GM12878 (cell line): ENCODE measurements around the gene CHCHD3. TPM values are rescaled to one million over a fixed set of nuclear protein-coding genes. Genes with fewer than 3 reads are reported as not detected.

Source experiments
- ATAC-seq: fragments of 200-7000 bp; cut with Tn5 transposase; 3 replicates; pipeline ENCODE4 v1.9.1; 2020; ENCODE audit warnings: mild to moderate bottlenecking, moderate library complexity
- BruUV-seq: library from RNA; stranded (reverse); fragments of 400-500 nt; replicated peaks from 2 replicates; lab custom pipeline; 2021; lab: Mats Ljungman, UMichigan
- CTCF ChIA-PET: fragments of 300-600 bp; sonication (Branson Sonifier 250); formaldehyde crosslinking; extraction: SDS; loops from one replicate; lab custom pipeline; 2021; ENCODE audit warnings: inconsistent platforms; lab: Yijun Ruan, JAX
- POLR2A ChIA-PET: fragments of 350-600 bp; formaldehyde crosslinking; extraction: SDS; loops from one replicate; lab custom pipeline; 2021; ENCODE audit warnings: inconsistent platforms; lab: Charles Lee
- RAD21 ChIA-PET: fragments of 300-600 bp; sonication (Branson Sonifier 250); formaldehyde crosslinking; loops from one replicate; lab custom pipeline; 2023; ENCODE audit warnings: antibody characterized with exemption; ENCODE audit not compliant: unreplicated experiment; lab: Charles Lee
- SMC1A ChIA-PET: fragments of 300-600 bp; sonication (Branson Sonifier 250); formaldehyde crosslinking; loops from one replicate; lab custom pipeline; 2023; ENCODE audit not compliant: unreplicated experiment, uncharacterized antibody; lab: Charles Lee
- DNase-seq: peaks from one replicate; pipeline ENCODE4 v3.0.0-alpha.2; 2011; ENCODE audit warnings: low read depth, low spot score
- FAIRE-seq: peaks from 3 replicates; lab custom pipeline; 2011; peaks lifted over from hg19 to GRCh38; lab: Jason Lieb, UNC
- H2AFZ ChIP-seq: 2 replicates; pipeline ENCODE4 v1.6.0; 2011; ENCODE audit warnings: low read depth, low read length, control low read depth; ENCODE audit not compliant: control insufficient read depth
- H3K27ac ChIP-seq: 2 replicates; pipeline ENCODE4 v1.5.1; 2011; ENCODE audit warnings: control low read depth; ENCODE audit not compliant: control insufficient read depth, insufficient read depth
- H3K27me3 ChIP-seq, 2 experiments: replicated peaks in 1 of 2; 2 replicates each; pipeline versions ENCODE4 v1.6.0 to v1.6.1; 2011; ENCODE audit warnings: low read length in 1 of 2; ENCODE audit not compliant: control insufficient read depth in 2 of 2, insufficient read depth in 2 of 2
- H3K36me3 ChIP-seq, 2 experiments: 2 replicates each; pipeline ENCODE4 v1.5.1; 2011; ENCODE audit warnings: low read length in 1 of 2; ENCODE audit not compliant: control insufficient read depth in 2 of 2, insufficient read depth in 2 of 2
- H3K4me1 ChIP-seq: 2 replicates; pipeline ENCODE4 v1.6.1; 2011; ENCODE audit warnings: mild to moderate bottlenecking, low read length, moderate library complexity, mixed read lengths; ENCODE audit not compliant: control insufficient read depth, insufficient read depth
- H3K4me2 ChIP-seq: 2 replicates; pipeline ENCODE4 v1.6.0; 2011; ENCODE audit warnings: control low read depth; ENCODE audit not compliant: control insufficient read depth, insufficient read depth
- H3K4me3 ChIP-seq: fragments of 200-600 bp; sonication (generic); 2 replicates; pipeline ENCODE4 v1.5.1; 2016
- H3K79me2 ChIP-seq: 2 replicates; pipeline ENCODE4 v1.6.0; 2011; ENCODE audit warnings: low read length; ENCODE audit not compliant: control insufficient read depth, insufficient read depth
- H3K9ac ChIP-seq: 2 replicates; pipeline ENCODE4 v1.8.0; 2011; ENCODE audit warnings: low read length, control low read depth, mixed read lengths; ENCODE audit not compliant: control insufficient read depth, insufficient read depth
- H3K9me3 ChIP-seq: replicated peaks from 3 replicates; pipeline ENCODE4 v1.5.1; 2011; ENCODE audit warnings: mild to moderate bottlenecking, low read length; ENCODE audit not compliant: control insufficient read depth, insufficient read depth
- H4K20me1 ChIP-seq: 2 replicates; pipeline ENCODE4 v1.6.0; 2011; ENCODE audit not compliant: control insufficient read depth, insufficient read depth
- BMI1 ChIP-seq: fragments of 450-650 bp; IDR thresholded peaks from 2 replicates; pipeline ENCODE4 v1.6.1; 2016; ENCODE audit warnings: mild to moderate bottlenecking, moderate library complexity, borderline replicate concordance
- CHD1 ChIP-seq: IDR thresholded peaks from 2 replicates; pipeline ENCODE4 v1.6.1; 2012; ENCODE audit warnings: low read depth, low read length, improper control_type of control experiment
- CHD2 ChIP-seq: IDR thresholded peaks from 2 replicates; pipeline ENCODE4 v1.6.1; 2011; ENCODE audit warnings: low read depth, low read length, improper control_type of control experiment, borderline replicate concordance
- EGR1 ChIP-seq, 2 experiments: IDR thresholded peaks; 1 replicate in 1 of 2; 2 replicates in 1 of 2; pipeline ENCODE4 v1.6.1; 2011 to 2012; ENCODE audit warnings: low read depth in 2 of 2, low read length in 2 of 2, borderline replicate concordance in 1 of 2, mild to moderate bottlenecking in 1 of 2, moderate library complexity in 1 of 2
- MTA3 ChIP-seq: IDR thresholded peaks from 2 replicates; pipeline ENCODE4 v1.6.1; 2012; ENCODE audit warnings: low read length, inconsistent platforms, borderline replicate concordance
- NFYB ChIP-seq: IDR thresholded peaks from 2 replicates; pipeline ENCODE4 v1.6.1; 2011; ENCODE audit warnings: low read depth, mild to moderate bottlenecking, low read length, improper control_type of control experiment, moderate library complexity; ENCODE audit not compliant: insufficient read depth
- ZBTB40 ChIP-seq: fragments of 450-650 bp; IDR thresholded peaks from 2 replicates; pipeline ENCODE4 v1.6.1; 2016; ENCODE audit warnings: mild to moderate bottlenecking, moderate library complexity, borderline replicate concordance
- WGBS: methylation state at CpG from one replicate; pipeline ENCODE4 v1.1.6; 2016; ENCODE audit warnings: low lambda C conversion rate; ENCODE audit not compliant: insufficient replicate concordance, insufficient coverage; ENCODE audit errors: missing lambda C conversion rate; 5-methylcytosine and 5-hydroxymethylcytosine counted together
- in situ Hi-C: fragments of 300-500 bp; cut with MboI; formaldehyde crosslinking; loops from 9 replicates; pipeline ENCODE4 v1.14.3; 2018; ENCODE audit warnings: mixed read lengths
- intact Hi-C: fragments of 100-400 bp; cut with micrococcal nuclease; formaldehyde crosslinking; loops from one replicate; pipeline ENCODE4 v1.14.2; 2022; ENCODE audit not compliant: unreplicated experiment
- polyA plus RNA-seq, 11 experiments: library from polyadenylated mRNA; depleted of rRNA in 4 of 11; unstranded in 6 of 11; stranded (reverse) in 5 of 11; fragments of >200 nt; fragmentation: Nextera tagmentation in 4 of 11; fragmentation: Illumina TruSeq in 1 of 11; extraction: Ambion mirVana in 4 of 11; extraction: Trizol in 1 of 11; gene quantifications; 1 replicate in 1 of 11; 2 replicates in 10 of 11; pipeline versions ENCODE4 v1.2.1 to v1.2.3, GENCODE V29; 2011 to 2016; ENCODE audit warnings: inconsistent platforms in 2 of 11, missing spikeins in 2 of 11, low read depth in 1 of 11
- total RNA-seq, 4 experiments: library from RNA; depleted of rRNA in 3 of 4; stranded (reverse); fragments of >200 nt in 3 of 4; fragmentation: Illumina TruSeq in 1 of 4; extraction: Trizol in 1 of 4; gene quantifications; 2 replicates each; pipeline versions ENCODE4 v1.2.1 to v1.2.3, GENCODE V29; 2013 to 2021
- TF ChIP-seq, protein P1 (sequence below): fragments of 450-650 bp; formaldehyde crosslinking; IDR thresholded peaks from 2 replicates; pipeline ENCODE4 v1.4.0; 2020; ENCODE audit warnings: mild to moderate bottlenecking, moderate library complexity

The CHCHD3 gene
- total and polyA plus RNA-seq, 10 of the 15 experiments (the other 5 are each of a cell fraction or from before 2014, with no cell fraction given): 38.3 to 178 (median 96.2) TPM

- no peak overlapping the region for H2AFZ ChIP-seq
- no peak for TF ChIP-seq EGR1 (IDR thresholded peaks at IDR 0.05; ENCODE audit: borderline replicate concordance in 1 of 2, low read depth in 2 of 2, low read length in 2 of 2)
- no peak for TF ChIP-seq CHD1
- in situ Hi-C loops: no loop called here
- FAIRE-seq (no peak), ATAC-seq (no peak), DNase-seq (no peak)
- no TSS peak for BruUV-seq
- ChIA-PET POLR2A (interaction anchor here (0.7 kb wide), 3 partner anchors 38 to 66 kb away, joined by 3 to 5 read pairs (median 4); no protein-coding TSS in a partner anchor), CTCF (no interaction called here), RAD21 (interaction anchor here (0.7 kb wide), 1 partner anchor 17 kb away, joined by 3 read pairs; no protein-coding TSS in a partner anchor), SMC1A (interaction anchor here (0.7 kb wide), 1 partner anchor 47 kb away, joined by 3 read pairs; no protein-coding TSS in a partner anchor)
- H3K36me3 ChIP-seq: no peaks in the 10 kb centered on the region; a peak in 1 of 4 replicates
- no peaks in the 10 kb centered on the region for H3K9me3 ChIP-seq
- no peak overlapping the region for H3K27ac ChIP-seq
- no peaks in the 10 kb centered on the region for H3K4me1 ChIP-seq
- H3K9ac ChIP-seq: no peak overlapping the region
- no peak overlapping the region for H3K4me3 ChIP-seq
- H3K79me2 ChIP-seq: no peaks in the 10 kb centered on the region; the same call in 1 of the 2 replicates
- H3K27me3 ChIP-seq: no peaks in the 10 kb centered on the region
- H3K4me2 ChIP-seq: no peak overlapping the region
- intact Hi-C loops: no loop called here
- no peaks in the 10 kb centered on the region for H4K20me1 ChIP-seq
- WGBS: 93% methylated on average over 6 of the region's 6 CpGs
These were observed 122.0 kb downstream of the CHCHD3 start for GRCh38 chr7:132959891-132960290.

- FAIRE-seq: no peak
- intact Hi-C loops: no loop called here
- in situ Hi-C loops: no loop called here
- CTCF ChIA-PET: no interaction called here
- no peaks in the 10 kb centered on the region for H4K20me1 ChIP-seq
- H3K4me2 ChIP-seq: no peak overlapping the region
- H3K27ac ChIP-seq: no peak overlapping the region
- BruUV-seq: no TSS peak
- no peaks in the 10 kb centered on the region for H3K27me3 ChIP-seq
- H3K4me3 ChIP-seq: no peak overlapping the region
- WGBS: 91% methylated on average over 2 of the region's 2 CpGs
- no peaks in the 10 kb centered on the region for H3K4me1 ChIP-seq
- SMC1A ChIA-PET: interaction anchor here (1.0 to 1.6 kb wide), 2 partner anchors 8 to 10 kb away, joined by 3 read pairs; no protein-coding TSS in a partner anchor
- no peak overlapping the region for H2AFZ ChIP-seq
- RAD21 ChIA-PET: no interaction called here
- H3K9ac ChIP-seq: no peak overlapping the region
- H3K9me3 ChIP-seq: no peaks in the 10 kb centered on the region
- peaks cover 0 to 2% of the 10 kb centered on the region in 2 experiments; a peak in 1 of 4 replicates for H3K36me3 ChIP-seq
- ATAC-seq: no peak
- H3K79me2 ChIP-seq: no peaks in the 10 kb centered on the region; the same call in 1 of the 2 replicates
- TF ChIP-seq, protein P1, sequence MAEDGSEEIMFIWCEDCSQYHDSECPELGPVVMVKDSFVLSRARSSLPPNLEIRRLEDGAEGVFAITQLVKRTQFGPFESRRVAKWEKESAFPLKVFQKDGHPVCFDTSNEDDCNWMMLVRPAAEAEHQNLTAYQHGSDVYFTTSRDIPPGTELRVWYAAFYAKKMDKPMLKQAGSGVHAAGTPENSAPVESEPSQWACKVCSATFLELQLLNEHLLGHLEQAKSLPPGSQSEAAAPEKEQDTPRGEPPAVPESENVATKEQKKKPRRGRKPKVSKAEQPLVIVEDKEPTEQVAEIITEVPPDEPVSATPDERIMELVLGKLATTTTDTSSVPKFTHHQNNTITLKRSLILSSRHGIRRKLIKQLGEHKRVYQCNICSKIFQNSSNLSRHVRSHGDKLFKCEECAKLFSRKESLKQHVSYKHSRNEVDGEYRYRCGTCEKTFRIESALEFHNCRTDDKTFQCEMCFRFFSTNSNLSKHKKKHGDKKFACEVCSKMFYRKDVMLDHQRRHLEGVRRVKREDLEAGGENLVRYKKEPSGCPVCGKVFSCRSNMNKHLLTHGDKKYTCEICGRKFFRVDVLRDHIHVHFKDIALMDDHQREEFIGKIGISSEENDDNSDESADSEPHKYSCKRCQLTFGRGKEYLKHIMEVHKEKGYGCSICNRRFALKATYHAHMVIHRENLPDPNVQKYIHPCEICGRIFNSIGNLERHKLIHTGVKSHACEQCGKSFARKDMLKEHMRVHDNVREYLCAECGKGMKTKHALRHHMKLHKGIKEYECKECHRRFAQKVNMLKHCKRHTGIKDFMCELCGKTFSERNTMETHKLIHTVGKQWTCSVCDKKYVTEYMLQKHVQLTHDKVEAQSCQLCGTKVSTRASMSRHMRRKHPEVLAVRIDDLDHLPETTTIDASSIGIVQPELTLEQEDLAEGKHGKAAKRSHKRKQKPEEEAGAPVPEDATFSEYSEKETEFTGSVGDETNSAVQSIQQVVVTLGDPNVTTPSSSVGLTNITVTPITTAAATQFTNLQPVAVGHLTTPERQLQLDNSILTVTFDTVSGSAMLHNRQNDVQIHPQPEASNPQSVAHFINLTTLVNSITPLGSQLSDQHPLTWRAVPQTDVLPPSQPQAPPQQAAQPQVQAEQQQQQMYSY (CRISPR knock-in tag): no peak
- TF ChIP-seq NFYB: no peak
- no peak for TF ChIP-seq ZBTB40
- no peak for TF ChIP-seq BMI1
- TF ChIP-seq MTA3: no peak
- no peak for TF ChIP-seq CHD2
- TF ChIP-seq, all 136 proteins: peak for 0
- no peak for DNase-seq
- POLR2A ChIA-PET: no interaction called here
These were observed 125.3 kb downstream of the CHCHD3 start for GRCh38 chr7:132956556-132956955.
